SIG-M5 treated with dmso at 0.1 percent for 504 hours (cell line): Measurements from ENCODE around the gene PINLYP.

Source experiments
- DNase-seq: peaks from one replicate; lab custom pipeline; 2025; ENCODE audit not compliant: unreplicated experiment; lab: John Stamatoyannopoulos, UW

The PINLYP gene

DNA sequence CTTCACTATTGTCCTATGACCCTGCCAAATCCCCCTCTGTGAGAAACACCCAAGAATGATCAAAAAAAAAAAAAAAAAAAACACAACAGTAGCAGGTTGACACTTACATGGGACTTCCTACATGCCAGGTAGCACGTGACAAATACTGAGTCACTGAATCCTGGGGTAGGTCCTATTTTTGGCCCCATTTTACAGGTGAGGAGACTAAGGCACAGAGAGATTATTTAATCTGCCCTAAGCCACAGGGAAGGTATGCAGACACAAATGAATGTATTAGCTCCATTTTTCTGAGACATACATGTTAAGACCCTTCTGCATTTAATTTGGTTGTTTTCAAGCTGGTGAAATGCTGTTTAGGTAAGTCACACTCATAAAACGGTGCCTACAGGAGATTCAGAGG is 26.9 kb upstream of the PINLYP start:
- DNase-seq = no peak

DNA sequence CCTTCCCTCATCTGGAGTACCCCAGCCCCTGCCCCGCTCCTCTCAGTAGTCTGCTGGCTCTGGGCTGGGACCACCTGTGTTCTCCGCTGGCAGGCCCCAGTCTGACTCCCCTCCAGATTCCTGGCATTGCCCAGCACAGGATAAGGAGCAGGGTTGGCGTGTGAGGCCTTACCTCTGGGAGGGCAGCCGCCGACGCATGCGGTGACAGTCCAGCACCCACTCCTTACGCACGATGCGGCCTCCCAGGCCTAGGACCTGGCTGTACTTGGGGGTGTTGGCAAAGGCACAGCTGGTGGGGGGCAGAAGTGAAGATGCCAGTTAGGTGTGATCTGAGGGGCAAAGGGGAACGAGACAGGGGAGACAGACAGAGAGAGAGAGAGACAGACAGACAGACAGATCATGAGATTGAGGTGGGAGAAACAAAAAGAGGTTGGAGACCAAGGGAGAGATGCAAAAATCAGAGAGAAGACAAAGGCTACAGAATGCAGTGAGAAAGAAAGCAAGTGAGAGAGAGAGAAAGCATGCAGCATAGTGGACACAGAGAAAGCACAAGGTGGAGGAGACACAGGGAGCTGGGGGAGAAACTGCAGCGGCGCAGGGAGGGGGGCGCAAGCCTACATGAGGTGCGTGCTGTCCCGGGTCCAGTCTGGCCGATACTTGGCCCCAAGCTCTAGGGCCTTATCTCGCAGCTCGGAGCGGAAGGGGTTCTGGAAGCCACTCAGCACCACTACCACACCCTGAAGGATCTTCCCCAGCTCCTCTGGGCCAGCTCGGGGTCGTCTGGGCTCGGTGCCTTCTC is 24.0 kb upstream of the PINLYP start:
- DNase-seq = no peak

DNA sequence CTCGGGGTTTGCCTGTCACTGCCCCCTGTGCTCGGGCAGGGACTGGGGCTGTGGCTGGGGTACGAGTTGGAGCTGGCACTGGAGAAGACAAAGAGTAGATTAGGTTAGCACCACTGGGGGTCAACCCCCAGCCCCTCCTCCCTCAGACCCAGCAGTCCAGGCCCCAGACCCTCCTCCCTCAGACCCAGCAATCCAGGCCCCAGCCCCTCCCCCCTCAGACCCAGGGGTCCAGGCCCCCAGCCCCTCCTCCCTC is 23.5 kb upstream of the PINLYP start:
- DNase-seq = no peak

DNA sequence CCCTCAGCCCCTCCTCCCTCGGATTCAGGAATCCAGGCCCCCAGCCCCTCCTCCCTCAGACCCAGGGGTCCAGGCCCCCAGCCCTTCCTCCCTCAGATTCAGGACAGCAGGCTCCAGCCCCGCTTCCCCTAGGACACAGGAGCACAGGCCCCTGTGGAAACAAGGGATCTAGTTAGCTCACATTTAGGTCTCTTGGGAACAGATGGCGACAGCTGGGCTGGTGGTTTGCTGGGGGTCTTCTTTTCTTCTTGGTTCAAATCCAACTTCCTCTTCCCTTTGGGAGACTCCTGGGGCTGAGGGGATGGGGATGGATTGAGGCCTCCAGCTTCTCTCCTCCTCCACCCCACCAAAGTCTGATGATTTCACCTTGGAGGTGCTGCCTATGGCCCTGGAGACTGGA is 23.0 kb upstream of the PINLYP start:
- no peak for DNase-seq

DNA sequence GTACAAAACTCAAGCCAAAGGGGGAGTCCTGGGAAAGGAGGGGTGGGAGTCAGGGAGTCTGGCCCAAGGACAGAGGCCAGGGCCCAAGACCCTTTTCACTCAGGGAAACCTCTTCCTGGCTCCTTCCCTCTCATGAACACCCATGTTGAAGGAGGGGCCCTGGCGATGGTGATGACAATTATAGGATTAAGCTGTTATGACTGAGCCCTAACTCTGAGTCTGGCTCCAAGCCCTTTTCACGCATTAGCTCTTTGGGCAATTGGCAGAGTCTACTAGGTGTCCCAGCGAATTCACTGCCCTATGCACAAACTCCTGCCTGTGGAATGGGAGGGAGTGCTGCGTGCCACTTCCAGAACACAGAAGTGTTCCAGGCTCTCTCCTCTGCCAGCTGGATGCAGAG is 21.9 kb upstream of the PINLYP start:
- DNase-seq = no peak

DNA sequence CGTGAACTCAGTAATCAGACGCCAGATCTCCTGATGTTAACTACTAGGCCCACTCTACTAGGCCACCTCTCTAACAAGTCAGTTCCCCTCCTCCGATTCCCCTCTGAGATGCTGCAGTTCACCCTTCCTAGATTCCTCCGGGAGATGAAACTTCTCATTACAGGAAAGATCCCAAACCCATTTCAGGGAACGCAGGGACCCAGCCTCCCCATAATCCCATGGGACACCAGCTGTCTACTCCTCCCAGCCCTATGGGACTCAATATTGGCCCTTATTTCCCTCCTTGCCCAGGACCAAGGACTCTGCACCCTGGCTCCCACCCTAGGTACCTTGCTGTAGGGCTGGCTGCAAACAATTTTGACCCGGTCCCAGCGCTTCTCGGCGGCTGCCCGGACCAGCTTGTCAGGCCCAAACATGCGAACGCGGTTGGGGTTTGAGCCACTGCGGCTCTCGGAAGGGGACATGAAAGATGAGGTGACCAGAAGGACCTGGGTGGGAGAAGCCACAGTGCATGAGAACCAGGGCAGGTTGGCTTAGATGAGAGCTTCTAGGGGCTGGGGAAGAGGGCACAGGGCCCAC is 21.2 kb upstream of the PINLYP start:
- DNase-seq = no peak

- peak; percentile 67 for DNase-seq
These were observed 20.3 kb upstream of the PINLYP start for GRCh38 chr19:43555185-43555770.

DNA sequence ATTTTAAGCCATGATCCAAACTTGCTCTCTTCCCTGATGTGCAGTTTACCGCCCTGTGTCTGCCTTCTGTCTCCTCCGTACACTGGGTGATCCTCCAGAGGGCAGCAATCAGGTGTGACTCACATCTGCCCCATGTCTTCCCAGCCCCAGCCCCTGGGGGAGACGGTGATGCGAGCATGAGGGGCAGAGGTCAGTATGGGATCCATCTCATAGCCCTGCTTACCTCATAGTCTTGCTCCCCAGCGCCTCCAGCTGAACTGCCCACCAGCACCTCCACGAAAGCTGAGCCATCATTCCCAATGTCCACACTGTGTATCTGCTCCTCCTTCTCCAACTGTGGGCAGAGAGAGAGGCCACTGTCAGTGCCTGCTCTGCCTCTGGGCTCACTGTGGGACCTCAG is 14.9 kb upstream of the PINLYP start:
- no peak for DNase-seq

GRCh38 chr19:43561139-43561970 is 14.2 kb upstream of the PINLYP start:
- DNase-seq = no peak

DNA sequence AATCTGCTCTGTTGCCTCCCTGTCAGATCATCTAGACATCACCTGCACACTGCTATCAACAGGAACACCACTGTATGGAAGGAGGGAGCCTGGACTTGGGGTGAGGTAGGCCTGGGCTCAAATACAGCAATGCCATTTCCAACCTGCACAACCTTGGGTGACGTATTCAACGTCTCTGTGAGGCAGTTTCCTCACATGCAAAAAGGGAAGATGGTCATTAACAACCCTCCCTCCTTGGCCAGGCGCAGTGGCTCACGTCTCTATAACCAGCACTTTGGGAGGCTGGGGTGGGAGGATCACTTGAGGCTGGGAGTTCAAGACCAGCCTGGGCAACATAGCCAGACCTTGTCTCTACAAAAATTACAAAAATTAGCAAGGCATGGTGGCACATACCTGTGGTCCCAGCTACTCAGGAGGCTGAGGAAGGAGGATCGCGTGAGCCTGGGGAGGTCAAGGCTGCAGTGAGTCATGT is 13.3 kb upstream of the PINLYP start:
- DNase-seq = no peak

DNA sequence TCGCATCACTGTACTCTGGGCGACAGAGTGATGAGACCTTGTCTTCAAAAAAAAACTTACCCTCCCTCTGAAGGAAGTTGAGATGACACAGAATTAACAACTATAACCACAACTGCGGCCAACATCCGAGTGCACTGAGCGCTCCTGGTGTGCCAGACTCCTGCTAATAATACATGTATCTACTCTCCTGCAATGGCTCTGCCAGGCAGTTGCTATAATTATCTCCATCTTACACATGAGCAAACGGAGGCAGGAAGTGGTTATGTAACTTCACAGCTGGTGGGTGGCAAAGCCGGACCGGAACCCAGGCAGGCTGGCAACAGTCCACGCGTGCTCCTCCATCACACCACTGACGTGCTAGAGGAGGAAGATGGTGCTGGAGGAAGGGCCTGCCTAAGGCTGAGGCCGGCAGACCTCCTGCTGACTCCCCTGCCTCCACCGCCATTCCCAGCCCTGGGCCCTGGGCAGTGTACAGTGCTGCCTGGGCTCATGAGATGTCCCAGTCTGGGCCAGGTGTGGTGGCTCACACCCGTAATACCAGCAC is 12.8 kb upstream of the PINLYP start:
- DNase-seq = peak; percentile 97

GRCh38 chr19:43563816-43564457 is 11.7 kb upstream of the PINLYP start:
- no peak for DNase-seq

DNA sequence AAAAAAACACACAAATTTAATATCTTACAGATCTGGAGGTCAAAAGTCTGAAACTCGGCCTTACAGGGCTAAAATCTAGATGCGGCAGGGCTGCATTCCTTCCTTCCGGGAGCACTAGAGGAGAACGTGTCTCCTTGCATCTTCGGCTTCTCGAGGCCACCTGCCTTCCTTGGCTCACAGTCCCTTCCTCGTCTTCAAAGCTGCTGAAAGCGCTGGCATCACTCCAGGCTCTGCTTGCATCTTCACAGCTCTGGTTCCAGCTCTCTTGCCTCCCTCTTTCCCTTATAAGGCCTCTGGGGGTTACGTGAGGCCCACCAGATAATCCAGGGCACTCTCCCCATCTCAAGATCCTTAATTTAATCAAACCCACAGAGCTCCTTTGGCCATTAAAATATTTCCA is 10.8 kb upstream of the PINLYP start:
- DNase-seq = no peak

DNA sequence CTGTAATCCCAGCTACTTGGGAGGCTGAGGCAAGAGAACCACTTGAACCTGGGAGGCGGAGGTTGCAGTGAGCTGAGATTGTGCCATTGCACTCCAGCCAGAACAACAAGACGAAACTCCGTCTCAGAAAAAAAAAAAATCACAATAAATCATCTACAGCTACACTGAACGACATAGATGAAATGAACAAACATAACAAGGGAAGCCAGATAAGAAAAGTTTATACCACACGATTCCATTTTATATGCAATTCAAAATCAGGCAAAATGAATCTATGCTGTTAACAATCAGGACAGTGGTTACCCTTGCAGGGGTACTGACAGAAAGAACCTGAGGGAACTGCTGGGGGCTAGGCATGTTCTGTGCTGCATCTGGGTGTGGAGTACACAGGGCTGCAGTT is 5.9 kb upstream of the PINLYP start:
- no peak for DNase-seq

DNA sequence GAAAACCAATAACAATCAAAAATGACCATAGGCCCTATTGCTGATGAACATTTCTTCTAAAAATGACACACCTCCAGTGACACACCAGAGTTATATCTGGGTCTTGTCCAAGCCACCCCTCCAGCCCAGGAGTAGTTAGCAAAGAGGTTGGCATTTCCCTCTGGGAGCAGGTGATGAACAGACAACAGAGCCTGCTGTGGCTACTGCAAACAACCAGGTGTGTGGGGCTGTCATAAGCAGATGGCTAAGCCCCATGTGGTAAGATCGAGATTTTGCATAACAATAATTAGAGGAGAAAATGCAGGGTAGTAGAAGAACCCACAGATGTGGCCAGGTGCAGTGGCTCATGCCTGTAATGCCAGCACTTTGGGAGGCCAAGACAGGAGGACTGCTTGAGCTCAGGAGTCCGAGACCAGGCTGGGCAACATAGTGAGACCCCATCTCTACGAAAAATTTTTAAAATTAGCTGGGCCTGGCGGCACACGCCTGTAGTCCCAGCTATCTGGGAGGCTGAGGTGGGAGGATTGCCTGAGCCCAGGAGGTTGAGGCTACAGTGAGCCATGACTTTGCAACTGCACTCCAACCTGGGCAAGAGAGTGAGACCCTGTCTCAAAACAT is 5.3 kb upstream of the PINLYP start:
- no peak for DNase-seq

- no peak for DNase-seq
These were observed 3.4 kb upstream of the PINLYP start for GRCh38 chr19:43572171-43572588.

DNA sequence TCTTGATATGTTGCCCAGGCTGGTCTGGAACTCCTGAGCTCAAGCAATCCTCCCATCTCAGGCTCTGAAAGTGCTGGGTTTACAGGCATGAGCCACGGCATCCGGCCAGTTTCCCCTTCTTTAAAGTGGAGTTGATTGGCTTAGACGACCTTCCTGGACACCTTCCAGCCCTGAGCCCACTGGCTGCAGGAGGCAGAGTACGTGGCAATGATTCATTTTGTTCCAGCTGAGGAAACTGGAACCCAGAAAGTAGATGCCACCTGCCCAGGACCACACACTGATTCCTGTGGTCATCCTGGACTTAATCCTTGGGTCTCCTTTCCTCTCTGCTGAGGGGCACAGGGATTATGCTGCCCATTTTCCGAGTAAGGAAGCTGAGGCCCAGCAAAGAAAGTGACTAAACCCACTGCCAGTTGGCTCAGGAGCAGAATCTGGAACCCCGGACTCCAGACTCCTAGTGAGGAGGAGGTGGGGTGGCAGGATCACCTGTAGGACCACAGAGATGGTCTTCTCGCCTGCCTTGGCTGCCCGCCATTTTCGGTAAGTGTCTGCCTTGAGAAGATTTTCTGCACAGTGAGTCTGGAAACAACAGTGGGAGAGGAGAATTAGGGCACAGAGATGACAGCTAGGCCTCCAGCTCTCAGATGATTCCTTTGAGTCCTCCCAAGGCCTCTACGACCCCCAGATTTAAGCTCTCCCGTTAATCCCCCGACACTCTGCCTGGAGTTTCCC is 1.0 kb upstream of the PINLYP start:
- no peak for DNase-seq

GRCh38 chr19:43575955-43576878 is 616 bp downstream of the PINLYP start:
- peak; percentile 24 for DNase-seq

GRCh38 chr19:43578787-43579186 is 3.2 kb downstream of the PINLYP start:
- no peak for DNase-seq
